ENCODE measurements around the gene DENND2A.

DNA sequence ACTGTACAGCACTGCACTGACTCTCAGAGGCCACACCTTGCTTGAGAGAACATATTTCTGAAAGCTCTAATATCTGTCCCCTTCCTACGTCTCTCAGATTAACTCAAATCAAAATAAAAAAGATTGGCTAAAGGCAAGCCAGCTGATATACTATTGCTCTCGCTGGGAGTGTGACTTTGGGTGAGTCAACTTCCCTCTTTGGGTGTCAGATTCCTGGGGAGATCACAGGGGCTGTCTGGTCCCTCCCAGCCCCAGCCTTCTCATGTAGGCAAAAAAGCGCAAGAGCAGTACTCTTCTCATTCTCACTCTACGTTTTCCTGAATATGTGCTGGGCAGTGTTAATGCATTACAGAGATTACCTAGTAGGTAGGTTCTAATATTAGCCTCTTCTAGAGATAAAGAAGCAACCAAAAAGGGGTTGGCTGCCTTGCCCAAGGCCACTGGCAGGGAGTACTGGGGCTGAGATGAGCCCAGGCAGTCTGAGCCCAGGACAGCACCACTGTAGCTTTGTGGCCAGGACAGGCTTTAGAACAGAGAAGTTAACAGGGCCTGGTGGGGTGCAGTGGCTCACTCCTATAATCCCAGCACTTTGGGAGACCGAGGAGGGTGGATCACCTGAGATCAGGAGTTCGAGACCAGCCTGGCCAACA is 9.1 kb upstream of the DENND2A start:
- TF ChIP-seq CTCF (conservative IDR thresholded peaks at IDR 0.05 in 1 of 2, IDR thresholded peaks at IDR 0.05 in 1 of 2; ENCODE audit: extremely low read depth in 1 of 2, insufficient read depth in 1 of 2, low read depth in 1 of 2, low read length in 2 of 2) (no peak), EZH2 (IDR thresholded peaks at IDR 0.05; ENCODE audit: borderline replicate concordance, low read length) (no peak)

Data from mammary epithelial cell (primary cell).